Measurements from ENCODE around the gene RMP24.

Gene RMP24

GRCh38 chr18:35969676-35970075, 2.8 kb upstream of the RMP24 start:
- H3K27me3 Mint-ChIP-seq (ENCODE audit: insufficient read depth), result no peaks in the 10 kb centered on the region
- H3K27ac ChIP-seq (ENCODE audit: low read depth, low read length), result no peak overlapping the region
- no peaks in the 10 kb centered on the region for H3K9me3 ChIP-seq (ENCODE audit: control insufficient read depth, low read length)
- H3K4me1 ChIP-seq (ENCODE audit: control insufficient read depth, insufficient read depth, low read length), result no peaks in the 10 kb centered on the region
- peaks cover 15% of the 10 kb centered on the region for H3K4me1 Mint-ChIP-seq
- H3K36me3 Mint-ChIP-seq (ENCODE audit: low read depth), result peaks cover 8% of the 10 kb centered on the region
- H3K27me3 ChIP-seq (ENCODE audit: control insufficient read depth, insufficient read depth, low read length, poor library complexity, severe bottlenecking), result no peaks in the 10 kb centered on the region
- H3K4me3 ChIP-seq (ENCODE audit: low read length), result no peak overlapping the region
- peaks cover 10% of the 10 kb centered on the region for H3K36me3 ChIP-seq (ENCODE audit: control insufficient read depth, insufficient read depth, low read length)
- H3K4me3 Mint-ChIP-seq, result no peak overlapping the region
- DNase-seq, result no peak
- no peak overlapping the region for H3K27ac Mint-ChIP-seq
- H3K9me3 Mint-ChIP-seq, result peaks cover 14% of the 10 kb centered on the region
- TF ChIP-seq CTCF (conservative IDR thresholded peaks at IDR 0.05), result no peak
- H3K9ac ChIP-seq (ENCODE audit: extremely low read depth, low read length, poor library complexity, severe bottlenecking), result no peak overlapping the region

GRCh38 chr18:35971661-35972196, 750 bp upstream of the RMP24 start:
- peak overlapping the region; percentile 69 for H3K27ac ChIP-seq (ENCODE audit: low read depth, low read length)
- no peaks in the 10 kb centered on the region for H3K27me3 Mint-ChIP-seq (ENCODE audit: insufficient read depth)
- H3K9ac ChIP-seq (ENCODE audit: extremely low read depth, low read length, poor library complexity, severe bottlenecking), result peak overlapping the region; percentile 16
- peak overlapping the region; percentile 91 for H3K27ac Mint-ChIP-seq
- H3K9me3 ChIP-seq (ENCODE audit: control insufficient read depth, low read length), result no peaks in the 10 kb centered on the region
- WGBS, 2 experiments (ENCODE audit: insufficient coverage in 1 of 2, insufficient read length in 1 of 2), result 51 to 90% methylated on average over 8 to 15 of the region's 15 CpGs
- H3K36me3 ChIP-seq (ENCODE audit: control insufficient read depth, insufficient read depth, low read length), result peaks cover 30% of the 10 kb centered on the region
- H3K4me1 ChIP-seq (ENCODE audit: control insufficient read depth, insufficient read depth, low read length), result no peaks in the 10 kb centered on the region
- peaks cover 14% of the 10 kb centered on the region for H3K9me3 Mint-ChIP-seq
- DNase-seq, result no peak
- peaks cover 25% of the 10 kb centered on the region for H3K36me3 Mint-ChIP-seq (ENCODE audit: low read depth)
- peaks cover 15% of the 10 kb centered on the region for H3K4me1 Mint-ChIP-seq
- no peak for TF ChIP-seq CTCF (conservative IDR thresholded peaks at IDR 0.05)
- peak overlapping the region; percentile 88 for H3K4me3 ChIP-seq (ENCODE audit: low read length)
- H3K4me3 Mint-ChIP-seq, result peak overlapping the region; percentile 92
- no peaks in the 10 kb centered on the region for H3K27me3 ChIP-seq (ENCODE audit: control insufficient read depth, insufficient read depth, low read length, poor library complexity, severe bottlenecking)

- Mint-ChIP-seq H3K27ac (peak overlapping the region; percentile 23), H3K36me3 (ENCODE audit: low read depth) (peaks cover 43% of the 10 kb centered on the region), H3K4me3 (peak overlapping the region; percentile 92), H3K27me3 (ENCODE audit: insufficient read depth) (no peaks in the 10 kb centered on the region), H3K4me1 (peaks cover 15% of the 10 kb centered on the region), H3K9me3 (peaks cover 3% of the 10 kb centered on the region)
- no peak overlapping the region for H3K27ac ChIP-seq (ENCODE audit: low read depth, low read length)
- no peak for TF ChIP-seq CTCF (conservative IDR thresholded peaks at IDR 0.05)
- no peaks in the 10 kb centered on the region for H3K9me3 ChIP-seq (ENCODE audit: control insufficient read depth, low read length)
- WGBS, 2 experiments (ENCODE audit: insufficient coverage in 1 of 2, insufficient read length in 1 of 2), result 90 to 92% methylated on average over 7 to 12 of the region's 12 CpGs
- H3K4me3 ChIP-seq (ENCODE audit: low read length), result peak overlapping the region; percentile 88
- DNase-seq, result no peak
- no peaks in the 10 kb centered on the region for H3K4me1 ChIP-seq (ENCODE audit: control insufficient read depth, insufficient read depth, low read length)
- no peak overlapping the region for H3K9ac ChIP-seq (ENCODE audit: extremely low read depth, low read length, poor library complexity, severe bottlenecking)
- H3K27me3 ChIP-seq (ENCODE audit: control insufficient read depth, insufficient read depth, low read length, poor library complexity, severe bottlenecking), result no peaks in the 10 kb centered on the region
- peaks cover 48% of the 10 kb centered on the region for H3K36me3 ChIP-seq (ENCODE audit: control insufficient read depth, insufficient read depth, low read length)
Observed at GRCh38 chr18:35973650-35974049, 1.2 kb downstream of the RMP24 start.

Measured in endodermal cell (in vitro differentiated cells).